Renal cortex interstitium (tissue), 11 donors: ENCODE data around the gene TFB1M. TPM values are rescaled to one million over a fixed set of nuclear protein-coding genes. Genes with fewer than 3 reads are reported as not detected.
"Not testable (repeated sequence)": the region's sequence is repeated elsewhere in the genome, so short reads cannot be mapped to it uniquely, and the experiment has no call there.

Source experiments
- DNase-seq, 11 donors: peaks; one replicate each; pipeline ENCODE4 v3.0.0-alpha.2; 2013; ENCODE audit warnings: low read depth in 9 of 11, low spot score in 4 of 11; ENCODE audit errors: extremely low read depth in 1 of 11
- polyA plus RNA-seq, 3 donors: library from polyadenylated mRNA; unstranded; fragments of 120-200 nt; gene quantifications; one replicate each; pipeline ENCODE4 v1.2.1, GENCODE V29; 2013; ENCODE audit not compliant: insufficient read length in 3 of 3

Gene TFB1M
- polyA plus RNA-seq, 3 donors = 15.6 to 24.9 (median 17.9) TPM

DNA sequence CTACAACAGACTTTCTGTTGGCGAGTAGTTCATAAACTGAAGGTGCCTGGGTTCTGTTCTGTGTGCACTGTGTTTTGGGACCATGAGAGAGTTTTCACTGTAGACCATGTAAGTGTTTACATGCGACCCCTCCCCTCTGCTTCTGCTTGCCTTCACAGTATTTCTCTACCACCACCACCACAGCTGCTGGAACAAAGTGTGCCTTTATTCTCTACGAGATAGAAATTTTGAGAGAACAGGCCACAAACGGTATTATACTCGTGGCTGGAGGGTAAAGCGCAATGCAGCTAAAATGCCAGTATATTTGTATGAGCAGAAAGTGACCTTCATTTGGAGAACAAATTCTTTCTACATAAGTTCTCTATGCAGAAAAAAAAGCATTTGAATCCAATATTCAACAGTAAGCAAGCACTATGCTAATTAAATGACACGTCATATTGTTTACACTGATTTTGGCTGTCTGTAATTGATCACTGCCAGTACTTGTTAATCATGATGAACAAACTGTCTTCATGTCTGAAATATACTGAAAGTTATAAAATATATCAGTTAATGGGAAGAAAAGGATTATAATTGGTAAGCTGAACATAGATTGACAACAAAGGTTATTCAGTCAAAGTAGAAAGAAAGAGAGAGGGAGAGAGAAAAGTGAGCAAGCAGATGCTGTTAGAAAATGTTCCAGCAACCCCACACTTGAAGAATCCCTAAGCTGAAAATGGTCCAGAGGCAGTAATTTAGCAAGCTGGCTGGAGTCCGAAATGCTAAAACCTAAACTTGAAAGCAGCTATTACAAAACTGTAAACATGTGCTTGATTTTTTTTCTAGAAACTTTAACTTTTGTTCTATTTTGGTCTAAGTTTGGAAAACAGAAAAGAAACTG, 41.7 kb downstream of the TFB1M start:
- DNase-seq = peak in 6 of 11 donors; percentile 10 to 34 (median 15)

DNA sequence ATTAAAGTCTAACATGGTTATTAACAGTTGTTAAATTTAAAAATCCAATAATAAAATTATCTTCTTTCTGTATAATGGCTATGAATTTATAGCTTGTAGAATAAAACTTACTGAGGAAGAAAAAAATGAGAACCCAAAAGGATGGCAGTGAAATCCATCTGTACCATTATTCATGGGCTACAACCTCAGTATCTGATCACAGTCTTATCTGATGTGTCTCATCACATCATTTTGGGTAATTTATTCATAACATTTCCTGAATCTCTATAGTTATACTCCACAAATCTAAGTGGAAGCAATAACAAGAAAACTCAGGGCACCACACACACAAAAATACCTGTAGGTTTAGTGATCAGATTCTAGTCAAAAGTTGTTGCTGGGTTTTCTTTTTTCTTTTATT, 43.1 kb downstream of the TFB1M start:
- DNase-seq = no peak

DNA sequence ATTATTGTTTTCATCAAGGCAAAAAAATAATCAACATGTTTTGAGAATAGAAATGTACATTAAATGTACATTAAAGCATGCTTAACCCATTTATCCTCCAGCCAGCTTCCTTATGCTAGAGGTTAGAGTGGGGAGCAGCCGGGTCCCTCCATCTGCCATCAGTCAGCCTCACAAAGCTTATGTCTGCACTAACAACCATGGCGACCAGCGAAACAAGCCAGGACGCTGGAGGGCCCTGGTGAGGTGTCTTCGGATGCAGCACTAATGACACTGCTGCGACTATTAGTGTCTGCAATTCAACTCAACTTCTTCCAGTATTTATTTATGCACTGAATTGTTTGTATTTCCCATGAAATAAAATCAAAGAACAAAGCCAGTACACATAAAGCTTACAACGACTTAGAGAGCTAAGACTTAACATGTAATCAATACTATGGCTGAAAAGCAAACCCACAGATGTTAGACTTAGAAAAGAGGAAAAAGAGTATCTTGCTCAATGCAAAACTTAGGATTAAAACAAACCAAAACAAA, 43.7 kb downstream of the TFB1M start:
- no peak for DNase-seq

DNA sequence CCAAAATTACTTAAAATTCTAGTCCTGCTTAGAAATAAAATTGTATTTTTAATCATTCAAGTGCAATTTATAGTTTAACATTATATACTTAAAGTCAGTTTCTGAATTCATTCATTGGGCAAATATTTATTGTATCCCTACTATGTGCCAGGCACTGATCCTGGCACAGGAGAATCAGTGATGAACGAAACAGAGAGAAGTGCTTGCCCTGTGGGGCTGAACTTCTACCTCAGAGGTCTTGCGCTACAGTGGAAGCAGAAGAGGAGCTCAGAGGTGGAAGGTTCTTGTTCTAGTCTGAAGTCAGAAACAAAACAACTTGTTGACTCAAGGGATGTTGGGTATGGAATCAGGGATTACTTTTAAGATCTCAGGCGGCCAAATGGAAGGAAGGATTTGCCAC, 44.5 kb downstream of the TFB1M start:
- no peak for DNase-seq

DNA sequence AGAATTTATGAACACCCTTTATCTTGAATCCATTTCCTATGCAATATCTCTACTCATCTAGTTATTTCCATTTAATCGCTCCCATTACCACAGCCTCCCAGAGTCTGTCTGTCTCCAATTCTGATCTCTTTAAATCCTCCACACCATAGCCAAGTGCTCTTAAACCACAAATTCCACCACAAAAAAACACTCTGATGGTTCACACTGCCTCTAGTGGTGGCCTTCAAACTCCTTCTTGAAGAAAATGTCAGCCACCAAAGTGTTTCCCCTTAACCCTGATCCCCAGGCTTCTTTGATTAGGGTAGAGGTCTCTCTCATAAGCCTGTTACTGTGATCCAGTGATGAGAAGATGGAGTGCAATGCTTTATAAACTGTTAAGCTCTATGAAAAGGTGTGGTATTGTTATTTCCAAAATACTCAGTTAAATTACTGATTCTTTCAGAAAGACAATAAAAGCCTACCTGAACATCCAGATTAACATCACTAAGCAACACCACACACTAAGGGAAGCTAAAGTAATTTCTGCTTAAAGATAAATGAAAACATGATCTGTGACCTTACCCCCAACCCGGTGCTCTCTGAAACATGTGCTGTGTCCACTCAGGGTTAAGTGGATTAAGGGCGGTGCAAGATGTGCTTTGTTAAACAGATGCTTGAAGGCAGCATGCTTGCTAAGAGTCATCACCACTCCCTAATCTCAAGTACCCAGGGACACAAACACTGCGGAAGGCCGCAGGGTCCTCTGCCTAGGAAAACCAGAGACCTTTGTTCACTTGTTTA, 46.0 kb downstream of the TFB1M start:
- DNase-seq = not testable (repeated sequence)

DNA sequence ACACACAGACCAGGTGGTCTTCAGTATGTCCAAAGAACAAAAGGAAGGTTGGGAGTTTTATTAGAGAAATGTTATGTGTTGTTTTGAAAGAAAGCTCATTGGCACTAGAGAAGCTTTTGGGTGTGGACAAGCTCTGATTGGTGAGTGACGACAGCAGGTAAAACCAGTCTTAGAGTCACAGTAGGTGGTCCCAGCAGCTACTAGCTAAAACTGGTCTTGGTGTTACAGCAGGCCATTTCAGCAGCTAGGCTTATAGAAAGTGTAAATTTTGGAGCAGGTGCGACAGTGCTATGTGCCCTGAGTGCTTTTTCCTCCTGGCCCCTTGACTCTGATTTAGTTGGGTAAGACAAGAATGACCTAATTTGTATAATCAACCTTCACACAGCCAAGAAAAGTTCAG, 46.9 kb downstream of the TFB1M start:
- DNase-seq = no peak

DNA sequence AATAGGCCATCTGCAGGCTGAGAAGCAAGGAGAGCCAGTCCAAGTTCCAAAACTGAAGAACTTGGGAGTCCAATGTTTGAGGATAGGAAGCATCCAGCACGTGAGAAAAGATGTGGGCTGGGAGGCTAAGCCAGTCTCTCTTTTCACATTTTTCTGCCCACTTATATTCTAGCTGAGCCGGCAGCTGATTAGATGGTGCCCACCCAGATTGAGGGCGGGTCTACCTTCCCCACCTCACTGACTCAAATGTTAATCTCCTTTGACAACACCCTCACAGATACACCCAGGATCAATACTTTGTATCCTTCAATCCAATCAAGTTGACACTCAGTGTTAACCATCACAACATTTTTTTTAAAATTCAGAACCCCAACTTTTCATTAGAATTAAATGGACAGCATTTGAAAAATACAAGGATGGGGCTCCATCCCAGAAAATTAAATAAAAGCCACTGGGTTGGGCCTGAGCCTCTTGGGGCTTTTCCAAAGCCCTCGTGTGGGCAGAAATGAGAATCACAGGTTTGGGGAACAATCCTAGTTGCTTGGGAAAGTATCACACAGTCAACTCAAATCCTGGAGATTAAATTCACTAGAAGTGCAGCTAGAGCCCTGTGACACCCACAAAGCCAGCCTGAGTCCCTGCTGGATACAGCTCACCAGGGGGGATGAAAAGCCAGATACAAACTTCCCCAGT, 48.3 kb downstream of the TFB1M start:
- DNase-seq = no peak

DNA sequence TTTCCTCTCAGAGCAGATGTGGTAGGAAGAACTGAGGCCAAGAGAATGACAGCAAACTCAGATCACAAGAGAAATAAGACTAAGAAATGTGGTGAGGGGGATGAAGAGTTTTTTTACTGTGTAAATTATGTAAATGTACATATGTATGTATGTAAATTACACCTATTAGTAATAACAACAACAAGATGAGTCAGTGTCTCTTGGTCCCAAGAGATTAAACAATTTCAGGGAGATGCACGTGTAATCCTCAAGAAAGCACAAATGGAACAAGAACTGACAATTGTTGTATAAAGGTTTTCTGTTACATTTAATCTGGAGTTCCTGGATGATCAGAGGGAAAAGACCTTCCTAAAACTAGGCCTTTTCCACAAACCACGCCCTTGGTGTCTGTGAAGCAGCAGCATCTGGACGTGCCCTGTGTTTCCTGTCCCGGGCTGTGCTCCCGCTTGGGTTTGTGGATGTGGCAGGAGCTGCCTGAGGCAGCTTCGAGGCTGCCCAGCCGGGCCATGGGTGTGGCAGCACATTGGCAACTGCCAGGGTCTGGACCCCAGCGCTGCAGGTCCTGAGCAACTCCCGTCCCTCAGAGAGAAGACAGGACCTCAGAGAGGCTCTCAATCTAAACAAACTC, 49.5 kb downstream of the TFB1M start:
- no peak for DNase-seq

DNA sequence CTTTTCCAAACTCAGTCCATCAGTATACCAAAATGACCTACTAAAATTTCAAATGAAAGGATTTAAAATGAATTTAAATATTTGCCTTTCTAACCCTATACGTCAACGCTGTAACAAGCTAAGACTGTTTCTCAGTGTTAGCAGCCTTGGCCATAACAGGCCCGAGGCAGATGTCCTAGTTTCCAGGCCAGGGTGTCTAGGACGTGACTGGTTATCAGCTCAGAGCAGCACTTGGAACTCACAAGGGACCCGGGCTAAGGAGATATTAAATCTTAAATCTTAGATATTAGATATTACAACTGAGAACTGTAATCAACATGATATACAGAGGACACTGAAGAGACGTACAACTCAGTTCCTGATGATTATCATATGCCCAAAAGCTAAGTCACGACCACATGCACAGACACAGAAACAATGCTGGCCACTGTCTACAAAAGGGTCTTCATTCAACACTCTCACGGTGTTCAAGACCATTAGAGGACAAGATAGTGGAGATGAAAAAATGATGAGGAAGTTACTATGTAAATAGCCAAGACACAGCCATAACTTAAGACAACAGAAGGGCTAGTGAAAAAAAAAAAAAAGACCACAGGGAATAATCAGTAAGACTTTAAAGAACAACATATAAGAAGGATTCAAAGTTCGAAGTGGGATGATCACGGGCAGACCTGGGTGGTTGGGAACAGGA, 50.8 kb downstream of the TFB1M start, which contains the start of gene CLDN20:
Gene CLDN20 (plus strand): TSS at position 641 of the 691 bp plus-strand sequence. CDS start 11,707 bp downstream, outside the sequence.
- no peak for DNase-seq

DNA sequence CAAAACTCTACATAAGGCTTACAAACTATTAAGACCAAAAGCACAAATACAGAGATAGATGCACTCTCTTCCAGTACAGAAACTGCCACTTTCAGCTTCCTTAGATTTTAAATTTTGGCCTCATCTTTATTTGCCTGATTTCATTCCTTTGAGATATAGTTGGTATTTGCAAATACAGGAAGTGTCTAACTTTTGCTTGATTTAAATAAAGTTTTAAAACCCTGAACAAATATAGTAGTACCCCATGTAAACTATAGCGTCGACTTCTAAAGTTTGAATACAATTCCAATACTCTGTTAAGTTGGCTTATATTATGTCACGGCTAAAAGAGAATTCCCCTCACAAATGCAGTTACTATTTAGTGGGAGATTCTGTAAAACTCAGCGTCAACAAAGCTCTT, 51.6 kb downstream of the TFB1M start:
- no peak for DNase-seq

DNA sequence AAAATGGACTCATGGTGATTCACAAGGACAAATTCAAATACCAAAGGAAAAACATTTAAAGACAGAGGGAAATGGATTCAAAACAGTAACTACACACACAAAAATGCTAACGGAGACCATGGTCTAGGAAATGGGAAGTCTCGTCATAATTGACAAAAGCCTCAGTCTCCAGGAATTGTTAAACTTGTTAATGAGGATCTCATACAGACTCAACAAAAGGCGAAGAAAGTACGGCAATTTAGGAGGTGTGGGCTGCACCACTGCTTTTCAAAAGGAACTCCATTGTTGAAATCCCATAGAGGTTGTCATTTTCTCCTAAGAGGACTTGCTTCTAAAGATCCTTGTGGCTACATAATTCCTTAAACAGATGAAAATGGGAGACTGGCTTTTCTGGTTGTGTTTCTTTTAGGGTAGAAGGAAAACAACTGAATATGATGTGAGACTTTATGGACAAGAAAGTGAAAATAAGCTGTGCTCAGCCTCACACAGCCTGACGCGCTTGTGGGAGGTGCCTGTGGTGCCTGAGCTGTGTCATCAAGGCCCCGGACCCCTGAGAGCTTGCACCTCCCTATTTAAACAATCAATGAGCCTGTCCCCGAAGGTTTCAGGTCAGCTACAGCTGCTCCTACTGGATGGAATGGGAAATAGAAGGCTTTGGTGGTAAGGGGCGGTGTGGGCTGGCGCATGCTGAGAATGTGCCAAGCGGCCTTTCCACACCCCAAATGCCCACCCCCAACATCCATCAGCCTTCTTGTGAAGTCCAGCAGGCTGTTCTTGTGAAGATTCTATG, 53.0 kb downstream of the TFB1M start:
- no peak for DNase-seq

DNA sequence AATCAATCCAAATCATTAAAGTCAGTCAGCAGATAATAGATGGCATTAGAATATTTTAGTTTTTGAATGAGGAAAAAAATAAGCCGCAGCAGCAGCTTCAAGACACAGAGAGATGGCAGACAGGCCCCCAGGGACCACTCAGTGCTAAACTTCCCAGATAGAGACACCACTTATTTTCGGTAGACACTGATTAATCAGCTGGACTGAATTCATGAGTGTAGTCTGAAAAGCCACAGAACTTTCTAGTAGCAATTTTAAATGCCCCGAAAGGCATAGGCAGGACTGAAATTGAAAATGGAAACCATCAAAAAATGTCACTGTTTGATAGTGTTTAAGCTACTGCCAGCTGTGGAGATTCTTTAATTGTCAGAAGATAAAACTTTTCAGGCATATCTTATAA, 53.6 kb downstream of the TFB1M start:
- DNase-seq = no peak

DNA sequence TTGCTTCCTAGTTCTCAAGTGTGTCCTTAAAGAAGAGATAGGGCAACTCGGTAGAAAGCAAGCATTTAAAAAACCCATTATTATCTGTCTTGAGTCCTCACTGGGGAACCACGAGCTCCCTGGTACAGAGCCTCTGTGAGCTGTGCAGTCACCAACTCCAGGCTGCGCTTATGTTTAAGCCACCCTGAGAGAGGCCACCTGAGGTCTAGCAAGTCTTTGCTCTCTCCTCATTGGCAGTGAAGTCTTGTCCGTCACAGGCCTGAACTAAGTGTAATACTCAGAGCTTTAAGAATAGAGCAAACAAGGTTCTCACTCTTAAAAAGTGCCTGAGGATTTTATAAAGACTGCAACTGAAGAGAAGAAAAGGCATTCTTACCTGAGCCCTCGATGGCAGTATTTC, 54.4 kb downstream of the TFB1M start:
- DNase-seq = no peak

DNA sequence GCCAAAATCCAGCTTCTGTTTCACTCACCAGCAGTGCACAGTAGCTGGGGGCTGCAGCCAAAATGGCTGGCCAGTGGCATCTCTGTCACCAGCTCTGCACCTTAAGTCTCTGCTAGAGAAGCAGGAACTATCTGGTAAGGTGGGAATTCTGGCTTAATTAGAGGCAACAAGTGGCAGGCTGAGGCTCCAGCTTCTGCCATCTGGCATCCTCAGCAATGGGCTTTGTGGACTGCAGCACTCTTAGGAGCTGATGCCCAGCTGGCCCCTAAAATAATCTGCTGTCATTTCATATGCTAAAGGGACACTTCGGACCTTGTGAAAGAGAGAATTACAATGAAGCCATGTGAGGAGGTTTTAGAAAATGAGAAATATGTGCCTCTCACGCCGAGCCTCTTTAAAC, 55.1 kb downstream of the TFB1M start:
- no peak for DNase-seq

DNA sequence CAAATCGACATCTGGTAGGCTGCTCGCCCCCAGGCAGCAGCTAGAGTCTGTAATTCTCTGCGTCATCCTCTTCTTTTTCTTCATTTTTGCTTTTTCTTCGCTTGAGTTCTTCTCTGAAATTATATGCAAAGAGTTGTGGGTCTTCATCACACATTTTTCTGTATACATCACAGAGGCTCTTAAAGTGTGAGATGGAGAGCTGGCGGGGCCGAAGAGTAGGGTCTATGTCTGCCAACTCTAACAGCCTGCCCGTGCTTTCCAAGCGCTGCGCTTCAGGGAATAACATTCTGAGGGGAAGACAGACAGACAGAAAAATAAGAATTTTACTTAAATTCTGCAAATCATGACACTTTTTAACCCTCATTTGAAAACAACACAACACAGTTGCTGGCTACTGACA, 56.5 kb downstream of the TFB1M start:
- DNase-seq = no peak

DNA sequence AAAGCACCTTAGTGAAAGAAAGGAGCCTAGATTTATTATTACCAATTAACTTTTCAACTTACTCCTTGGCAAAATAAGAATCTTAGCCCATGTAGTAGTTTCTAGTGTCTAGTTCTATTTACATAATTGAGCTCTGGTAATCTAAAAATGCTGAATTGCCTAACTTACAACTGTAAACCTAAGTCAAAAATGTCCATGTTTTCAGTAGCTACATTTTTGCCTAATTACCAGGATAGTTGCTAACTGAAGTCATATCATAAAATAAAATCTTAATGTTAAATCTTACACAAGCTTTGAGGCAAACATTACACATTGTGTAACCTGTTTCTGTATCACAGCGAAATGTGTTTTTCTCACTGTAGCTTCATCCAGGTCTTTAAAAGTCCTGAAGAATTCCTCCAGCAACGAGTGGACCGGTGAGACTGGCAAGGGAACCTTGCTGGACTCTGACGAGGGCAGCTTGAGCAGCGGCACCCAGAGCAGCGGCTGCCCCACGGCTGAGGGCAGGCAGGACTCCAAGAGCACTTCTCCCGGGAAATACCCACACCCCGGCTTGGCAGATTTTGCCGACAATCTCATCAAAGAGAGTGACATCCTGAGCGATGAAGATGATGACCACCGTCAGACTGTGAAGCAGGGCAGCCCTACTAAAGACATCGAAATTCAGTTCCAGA, 58.0 kb downstream of the TFB1M start:
- DNase-seq = no peak

DNA sequence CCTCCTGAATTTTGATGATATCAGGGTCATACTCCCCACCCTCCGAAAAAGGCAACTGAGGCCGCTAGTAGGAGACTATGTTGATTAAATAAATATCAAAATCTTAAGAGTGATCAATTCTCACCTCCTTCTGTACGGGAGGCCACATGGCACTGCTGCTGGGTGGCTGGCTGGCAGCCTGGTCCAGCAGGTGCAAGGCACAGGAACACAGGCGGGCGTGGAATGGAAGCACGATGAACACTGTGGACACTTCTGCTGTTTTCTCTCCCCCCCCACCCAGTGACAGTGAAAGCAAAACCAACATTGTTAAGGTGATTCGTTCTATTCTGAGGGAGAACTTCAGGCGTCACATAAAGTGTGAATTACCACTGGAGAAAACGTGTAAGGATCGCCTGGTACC, 60.1 kb downstream of the TFB1M start:
- DNase-seq = no peak
